ENCODE results near the gene PADI3. TPM values are rescaled to one million over a fixed set of nuclear protein-coding genes. Genes with fewer than 3 reads are reported as not detected.

PADI3 gene
- total and polyA plus RNA-seq, 2 of the 8 experiments (the other 6 are each of a cell fraction or from before 2014, with no cell fraction given), result 0.37 to 0.94 TPM

DNA sequence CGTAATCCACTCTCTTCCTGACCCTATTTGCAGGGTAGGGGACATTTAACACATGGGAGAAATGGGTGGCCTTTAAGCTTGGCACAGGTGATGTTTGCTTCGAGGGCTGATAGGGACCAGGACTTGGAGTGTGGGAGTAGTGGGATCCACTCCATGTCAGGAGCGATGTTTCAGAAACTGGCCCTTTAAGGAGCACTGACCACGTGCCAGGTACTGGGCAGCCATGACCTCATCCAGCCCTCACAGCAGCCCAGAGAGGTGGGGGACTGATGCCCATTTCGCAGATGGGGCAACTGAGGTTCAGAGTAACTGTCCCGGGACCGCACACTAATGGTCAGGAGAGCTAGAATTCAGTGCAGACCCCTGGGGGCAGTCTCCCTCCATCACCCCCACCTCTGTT lies 11.4 kb downstream of the PADI3 start:
- Histone ChIP-seq H2BK120ac (replicated peaks; ENCODE audit: low read depth, low read length) (no peak overlapping the region), H3K27me3 (replicated peaks in 1 of 4; ENCODE audit: control insufficient read depth in 3 of 4, extremely low read depth in 1 of 4, insufficient read depth in 3 of 4, low read length in 3 of 4) (peaks cover 0 to 2% (median 0%) of the 10 kb centered on the region in 4 experiments; a peak in 1 of 7 replicates), H3K79me1 (ENCODE audit: low read depth, low read length) (no peaks in the 10 kb centered on the region), H3K14ac (ENCODE audit: insufficient read length) (no peak overlapping the region), H3K23ac (ENCODE audit: insufficient read length) (no peak overlapping the region), H3K56ac (replicated peaks; ENCODE audit: insufficient read length, low read depth, low read length) (no peak overlapping the region), H2BK20ac (ENCODE audit: low read length) (no peak overlapping the region), H3K27ac (ENCODE audit: low read depth, low read length) (no peak overlapping the region), H3K36me3 (ENCODE audit: control insufficient read depth in 2 of 4, insufficient read depth in 4 of 4, low read length in 3 of 4) (no peaks in the 10 kb centered on the region), H4K5ac (ENCODE audit: insufficient read length, low read depth, low read length) (no peak overlapping the region), H3K4ac (replicated peaks; ENCODE audit: insufficient read length, low read depth, low read length) (no peak overlapping the region), H4K20me1 (replicated peaks in 1 of 2; ENCODE audit: control insufficient read depth in 1 of 2, insufficient read depth in 2 of 2, low read length in 2 of 2) (no peaks in the 10 kb centered on the region), H3K9me3 (ENCODE audit: insufficient read depth in 2 of 2, low read depth in 1 of 2, low read length in 1 of 2) (no peaks in the 10 kb centered on the region), H3K4me1 (replicated peaks in 1 of 4; ENCODE audit: control insufficient read depth in 3 of 4, insufficient read depth in 4 of 4, low read length in 3 of 4) (no peaks in the 10 kb centered on the region; a peak in 1 of 7 replicates), H2BK5ac (ENCODE audit: low read depth, low read length) (no peak overlapping the region), H3K9ac (replicated peaks in 1 of 4; ENCODE audit: extremely low read depth in 1 of 4, low read depth in 3 of 4, low read length in 3 of 4) (no peak overlapping the region), H2AK5ac (ENCODE audit: low read depth, low read length) (no peak overlapping the region), H2BK12ac (ENCODE audit: low read depth, low read length) (no peak overlapping the region), H3K23me2 (ENCODE audit: low read depth, low read length) (no peaks in the 10 kb centered on the region; the same call in 1 of the 2 replicates), H2BK15ac (ENCODE audit: low read length) (no peak overlapping the region), H3K18ac (ENCODE audit: extremely low read depth, low read length) (no peak overlapping the region), H4K91ac (replicated peaks; ENCODE audit: insufficient read length, low read length) (no peak overlapping the region), H2AFZ (ENCODE audit: low read length) (no peak overlapping the region), H3K4me3 (ENCODE audit: extremely low read depth in 1 of 4, insufficient read depth in 2 of 4, low read depth in 3 of 4, low read length in 4 of 4) (no peak overlapping the region), H3K4me2 (ENCODE audit: insufficient read depth in 1 of 2, low read depth in 2 of 2, low read length in 2 of 2) (no peak overlapping the region), H4K8ac (ENCODE audit: extremely low read depth, insufficient read depth, low read length) (no peak overlapping the region), H3K79me2 (ENCODE audit: control insufficient read depth in 1 of 2, insufficient read depth in 2 of 2, low read length in 2 of 2) (no peaks in the 10 kb centered on the region)
- ChIA-PET CTCF (ENCODE audit: partially characterized antibody) (interaction anchor here (1.2 to 3.7 kb wide), 4 partner anchors 12 to 25 kb away, joined by 3 to 19 read pairs (median 4); partner anchors contain the start of gene PADI3), POLR2A (ENCODE audit: partially characterized antibody) (no interaction called here)
- no peak for DNase-seq (ENCODE audit: low read depth in 1 of 2, low spot score in 2 of 2)
- no peak for FAIRE-seq
- TF ChIP-seq JUN (IDR thresholded peaks at IDR 0.05; ENCODE audit: low read depth, low read length), result no peak
- no peak for TF ChIP-seq TBP (IDR thresholded peaks at IDR 0.05; ENCODE audit: low read depth, low read length)
- TF ChIP-seq EGR1 (IDR thresholded peaks at IDR 0.05; ENCODE audit: borderline replicate concordance, low read depth, low read length), result no peak
- no peak for TF ChIP-seq MAFK (IDR thresholded peaks at IDR 0.05; ENCODE audit: low read depth, low read length)
- no peak for TF ChIP-seq ASH2L (IDR thresholded peaks at IDR 0.05; ENCODE audit: low read length)
- WGBS, 2 experiments (ENCODE audit: extremely low coverage in 1 of 2, insufficient coverage in 1 of 2, insufficient read length in 1 of 2, insufficient replicate concordance in 2 of 2, low coverage in 1 of 2, low lambda C conversion rate in 2 of 2, missing lambda C conversion rate in 1 of 2), result 92% methylated on average over 7 of the region's 7 CpGs; no CpG with 5 or more reads in 1 of the 2 experiments

Data from H1 (cell line).